A549 treated with RU486 at 1 μM for 4 hours (cell line): ENCODE measurements around the gene PAPPA2. TPM values are rescaled to one million over a fixed set of nuclear protein-coding genes. Genes with fewer than 3 reads are reported as not detected.

Source experiments
- total RNA-seq: library from RNA; stranded (reverse); fragments of 200-300 nt; extraction: Qiagen RNA extraction; gene quantifications from 5 replicates; pipeline ENCODE4 v1.2.3, GENCODE V29; 2022; ENCODE audit warnings: low read depth

The PAPPA2 gene
- 0.01 TPM in 1 of 5 replicates, not detected in the others for total RNA-seq

DNA sequence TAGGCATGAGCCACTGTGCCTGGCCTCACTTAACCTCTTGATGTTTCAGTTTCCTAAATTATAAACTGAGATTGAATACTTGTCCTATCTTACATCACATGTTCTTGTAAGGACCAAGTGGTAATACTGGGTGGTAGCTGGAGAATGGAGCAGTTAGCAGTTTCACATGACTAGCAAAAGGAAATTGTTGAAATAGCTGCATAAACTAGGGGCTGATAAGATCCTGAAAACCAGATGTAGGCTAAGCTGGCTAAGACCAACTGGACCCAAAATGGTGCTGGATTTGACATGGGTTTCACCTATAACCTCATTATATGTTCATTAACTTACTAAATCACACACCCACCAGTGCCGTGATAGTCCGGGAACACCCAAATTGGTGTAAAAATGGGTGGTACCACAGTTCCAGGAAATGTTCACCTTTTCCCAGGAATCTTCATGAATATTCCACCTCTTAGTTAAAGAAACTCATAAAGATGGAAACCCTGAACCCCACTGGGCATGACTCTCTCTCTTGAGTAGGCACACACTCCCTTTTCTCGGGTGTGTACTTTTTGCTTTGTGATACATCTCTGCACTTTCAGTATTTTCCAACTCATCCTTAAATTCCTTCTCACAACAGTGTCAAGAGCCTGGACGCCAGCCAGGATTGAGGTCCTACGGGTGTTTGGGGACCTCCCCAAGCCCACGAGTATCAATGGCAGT is at the start of gene PAPPA2:
Gene PAPPA2, plus strand, starts transcription at position 502 of the 705 bp plus-strand sequence. CDS start 93,148 bp downstream, outside the sequence.

